H9 (cell line): ENCODE measurements around the gene BMPER. TPM values are rescaled to one million over a fixed set of nuclear protein-coding genes. Genes with fewer than 3 reads are reported as not detected.

ENCODE experiments used
- DNase-seq: peaks from one replicate; pipeline ENCODE4 v3.0.0-alpha.2; 2017
- H2AFZ ChIP-seq: one replicate; pipeline ENCODE4 v1.6.1; 2013; ENCODE audit warnings: mild to moderate bottlenecking, low read length, control low read depth, moderate library complexity
- H2AK5ac ChIP-seq: 2 replicates; pipeline ENCODE4 v1.6.1; 2013; ENCODE audit warnings: low read length, control low read depth, mixed read lengths; ENCODE audit not compliant: insufficient read length
- H2BK120ac ChIP-seq: one replicate; pipeline ENCODE4 v1.6.1; 2013; ENCODE audit warnings: low read depth, mild to moderate bottlenecking, low read length, control low read depth, inconsistent platforms; ENCODE audit not compliant: poor library complexity, severe bottlenecking
- H2BK12ac ChIP-seq: 2 replicates; pipeline ENCODE4 v1.6.1; 2013; ENCODE audit warnings: low read length, control low read depth, mixed read lengths, low read depth; ENCODE audit not compliant: insufficient read length
- H2BK15ac ChIP-seq: 2 replicates; pipeline ENCODE4 v1.6.1; 2013; ENCODE audit warnings: low read depth, low read length, control low read depth
- H2BK20ac ChIP-seq: one replicate; pipeline ENCODE4 v1.6.1; 2013; ENCODE audit warnings: low read depth, mild to moderate bottlenecking, low read length, control low read depth, inconsistent platforms; ENCODE audit not compliant: poor library complexity, severe bottlenecking
- H2BK5ac ChIP-seq: 2 replicates; pipeline ENCODE4 v1.6.1; 2013; ENCODE audit warnings: low read length, control low read depth, mixed read lengths; ENCODE audit not compliant: insufficient read length
- H3K14ac ChIP-seq: 2 replicates; pipeline ENCODE4 v1.6.1; 2013; ENCODE audit warnings: low read length, control low read depth; ENCODE audit not compliant: insufficient read depth
- H3K18ac ChIP-seq: 2 replicates; pipeline ENCODE4 v1.6.1; 2013; ENCODE audit warnings: low read depth, mild to moderate bottlenecking, mixed read lengths, low read length, control low read depth; ENCODE audit not compliant: insufficient read length
- H3K23ac ChIP-seq: 2 replicates; pipeline ENCODE4 v1.6.1; 2013; ENCODE audit warnings: low read length, control low read depth, mixed read lengths, low read depth; ENCODE audit not compliant: insufficient read length
- H3K23me2 ChIP-seq: 2 replicates; pipeline ENCODE4 v1.6.1; 2013; ENCODE audit warnings: low read depth, mild to moderate bottlenecking, mixed read lengths, low read length, control low read depth; ENCODE audit not compliant: insufficient read length, poor library complexity, severe bottlenecking
- H3K27ac ChIP-seq: 2 replicates; pipeline ENCODE4 v1.5.1; 2013; ENCODE audit warnings: low read length, control low read depth, mixed read lengths, low read depth; ENCODE audit not compliant: insufficient read length
- H3K27me3 ChIP-seq: 2 replicates; pipeline ENCODE4 v1.6.1; 2013; ENCODE audit warnings: low read length, control low read depth, inconsistent platforms; ENCODE audit not compliant: insufficient read depth
- H3K4ac ChIP-seq: 2 replicates; pipeline ENCODE4 v1.6.1; 2013; ENCODE audit warnings: low read depth, mild to moderate bottlenecking, control low read depth, inconsistent platforms, low read length, moderate library complexity
- H3K4me1 ChIP-seq: 2 replicates; pipeline ENCODE4 v1.6.1; 2013; ENCODE audit warnings: low read length, control low read depth, inconsistent platforms; ENCODE audit not compliant: insufficient read depth
- H3K4me2 ChIP-seq: 2 replicates; pipeline ENCODE4 v1.6.1; 2013; ENCODE audit warnings: low read length, control low read depth, mixed read lengths; ENCODE audit not compliant: insufficient read length, insufficient read depth
- H3K56ac ChIP-seq: 2 replicates; pipeline ENCODE4 v1.6.1; 2013; ENCODE audit warnings: low read depth, mild to moderate bottlenecking, mixed read lengths, low read length, control low read depth; ENCODE audit not compliant: insufficient read length
- H3K79me1 ChIP-seq: 2 replicates; pipeline ENCODE4 v1.6.1; 2013; ENCODE audit warnings: low read depth, mild to moderate bottlenecking, moderate library complexity, low read length, control low read depth, inconsistent platforms; ENCODE audit not compliant: insufficient read depth, poor library complexity, severe bottlenecking
- H3K79me2 ChIP-seq: 2 replicates; pipeline ENCODE4 v1.6.1; 2013; ENCODE audit warnings: low read length, control low read depth, inconsistent platforms; ENCODE audit not compliant: insufficient read depth
- H3K9ac ChIP-seq: 2 replicates; pipeline ENCODE4 v1.6.1; 2013; ENCODE audit warnings: low read length, control low read depth, mixed read lengths; ENCODE audit not compliant: insufficient read length; ENCODE audit errors: extremely low read depth
- H3K9me3 ChIP-seq: one replicate; pipeline ENCODE4 v1.6.1; 2013; ENCODE audit warnings: low read depth, low read length, inconsistent platforms; ENCODE audit not compliant: control insufficient read depth
- H3T11ph ChIP-seq: one replicate; pipeline ENCODE4 v1.6.1; 2013; ENCODE audit warnings: mild to moderate bottlenecking, low read length, control low read depth, inconsistent platforms
- H4K20me1 ChIP-seq: one replicate; pipeline ENCODE4 v1.6.1; 2013; ENCODE audit not compliant: control insufficient read depth, insufficient read length, insufficient read depth
- H4K5ac ChIP-seq: 2 replicates; pipeline ENCODE4 v1.6.1; 2013; ENCODE audit warnings: low read depth, mild to moderate bottlenecking, mixed read lengths, low read length, control low read depth; ENCODE audit not compliant: insufficient read length
- H4K8ac ChIP-seq: replicated peaks from 2 replicates; pipeline ENCODE4 v1.6.1; 2013; ENCODE audit warnings: low read length, control low read depth, mixed read lengths, low read depth; ENCODE audit not compliant: insufficient read length
- H4K91ac ChIP-seq: 2 replicates; pipeline ENCODE4 v1.6.1; 2013; ENCODE audit warnings: low read depth, mild to moderate bottlenecking, moderate library complexity, mixed read lengths, low read length, control low read depth; ENCODE audit not compliant: insufficient read length
- H3K27ac Mint-ChIP-seq, 3 experiments: 2 replicates in 2 of 3; 3 replicates in 1 of 3; pipeline ENCODE4 v1.8.0; 2020 to 2021; ENCODE audit warnings: mixed read lengths in 3 of 3, mild to moderate bottlenecking in 1 of 3, moderate library complexity in 1 of 3
- H3K27me3 Mint-ChIP-seq: 2 replicates; pipeline ENCODE4 v1.8.0; 2021; ENCODE audit warnings: low read depth, mild to moderate bottlenecking, moderate library complexity, mixed read lengths
- H3K36me3 Mint-ChIP-seq, 3 experiments: 2 replicates in 2 of 3; 3 replicates in 1 of 3; pipeline ENCODE4 v1.8.0; 2020 to 2021; ENCODE audit warnings: low read depth in 3 of 3, mixed read lengths in 3 of 3; ENCODE audit not compliant: insufficient read depth in 1 of 3
- H3K4me1 Mint-ChIP-seq, 2 experiments: 2 replicates each; pipeline ENCODE4 v1.8.0; 2020; ENCODE audit warnings: mixed read lengths in 2 of 2
- H3K4me3 Mint-ChIP-seq, 2 experiments: 2 replicates in 1 of 2; 3 replicates in 1 of 2; pipeline ENCODE4 v1.8.0; 2020 to 2021; ENCODE audit warnings: mild to moderate bottlenecking in 2 of 2, mixed read lengths in 2 of 2, moderate library complexity in 1 of 2
- H3K9me3 Mint-ChIP-seq, 2 experiments: 2 replicates in 1 of 2; 3 replicates in 1 of 2; pipeline ENCODE4 v1.8.0; 2020; ENCODE audit warnings: mild to moderate bottlenecking in 2 of 2, mixed read lengths in 2 of 2, moderate library complexity in 1 of 2
- WGBS: extraction: QIAGEN DNeasy Blood & Tissue Kit; methylation state at CpG from one replicate; pipeline ENCODE4 v1.1.7; 2013; ENCODE audit warnings: missing lambda C conversion rate, low lambda C conversion rate, mixed read lengths; ENCODE audit not compliant: insufficient read length; ENCODE audit errors: extremely low coverage; 5-methylcytosine and 5-hydroxymethylcytosine counted together
- total RNA-seq: library from RNA; stranded (reverse); gene quantifications from 2 replicates; pipeline ENCODE4 v1.2.1, GENCODE V29; 2021
- TF ChIP-seq, protein P1 (sequence below): fragments of 200-600 bp; sonication (generic); conservative IDR thresholded peaks from 3 replicates; pipeline ENCODE4 v1.8.0; 2021; ENCODE audit warnings: antibody characterized with exemption, mild to moderate bottlenecking

Gene BMPER
- total RNA-seq, 1 experiment from 2014 or later, result 0.20 TPM

GRCh38 chr7:34038816-34039470 is 133.6 kb downstream of the BMPER start:
- H2BK20ac ChIP-seq, result no peak overlapping the region
- TF ChIP-seq, protein P1, sequence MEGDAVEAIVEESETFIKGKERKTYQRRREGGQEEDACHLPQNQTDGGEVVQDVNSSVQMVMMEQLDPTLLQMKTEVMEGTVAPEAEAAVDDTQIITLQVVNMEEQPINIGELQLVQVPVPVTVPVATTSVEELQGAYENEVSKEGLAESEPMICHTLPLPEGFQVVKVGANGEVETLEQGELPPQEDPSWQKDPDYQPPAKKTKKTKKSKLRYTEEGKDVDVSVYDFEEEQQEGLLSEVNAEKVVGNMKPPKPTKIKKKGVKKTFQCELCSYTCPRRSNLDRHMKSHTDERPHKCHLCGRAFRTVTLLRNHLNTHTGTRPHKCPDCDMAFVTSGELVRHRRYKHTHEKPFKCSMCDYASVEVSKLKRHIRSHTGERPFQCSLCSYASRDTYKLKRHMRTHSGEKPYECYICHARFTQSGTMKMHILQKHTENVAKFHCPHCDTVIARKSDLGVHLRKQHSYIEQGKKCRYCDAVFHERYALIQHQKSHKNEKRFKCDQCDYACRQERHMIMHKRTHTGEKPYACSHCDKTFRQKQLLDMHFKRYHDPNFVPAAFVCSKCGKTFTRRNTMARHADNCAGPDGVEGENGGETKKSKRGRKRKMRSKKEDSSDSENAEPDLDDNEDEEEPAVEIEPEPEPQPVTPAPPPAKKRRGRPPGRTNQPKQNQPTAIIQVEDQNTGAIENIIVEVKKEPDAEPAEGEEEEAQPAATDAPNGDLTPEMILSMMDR, result no peak
- no peaks in the 10 kb centered on the region for H3K27me3 ChIP-seq
- H3K14ac ChIP-seq, result no peak overlapping the region; the same call in 1 of the 2 replicates
- H3K27ac Mint-ChIP-seq, result no peak overlapping the region
- no peak overlapping the region for H2BK120ac ChIP-seq
- H2BK5ac ChIP-seq, result no peak overlapping the region
- no CpG with 5 or more reads among the region's 3 CpGs for WGBS
- H3K79me1 ChIP-seq, result no peaks in the 10 kb centered on the region
- no peak for DNase-seq
- H3K23me2 ChIP-seq, result no peaks in the 10 kb centered on the region
- no peak overlapping the region for H3K4me2 ChIP-seq
- no peaks in the 10 kb centered on the region for H3K9me3 Mint-ChIP-seq
- no peak overlapping the region for H2BK15ac ChIP-seq
- H3K4me1 Mint-ChIP-seq, result peaks cover 13% of the 10 kb centered on the region in 2 experiments
- no peak overlapping the region for H2AK5ac ChIP-seq
- H3K27me3 Mint-ChIP-seq, result no peaks in the 10 kb centered on the region
- H3K4ac ChIP-seq, result no peak overlapping the region
- H3K9ac ChIP-seq, result no peak overlapping the region
- H4K20me1 ChIP-seq, result no peaks in the 10 kb centered on the region
- H2AFZ ChIP-seq, result no peak overlapping the region
- H3K79me2 ChIP-seq, result no peaks in the 10 kb centered on the region
- no peak overlapping the region for H2BK12ac ChIP-seq
- no peak overlapping the region for H3T11ph ChIP-seq
- H3K56ac ChIP-seq, result no peak overlapping the region
- H3K4me3 Mint-ChIP-seq, result no peak overlapping the region
- H3K4me1 ChIP-seq, result no peaks in the 10 kb centered on the region; the same call in 1 of the 2 replicates
- H3K23ac ChIP-seq, result no peak overlapping the region
- no peak overlapping the region for H3K27ac ChIP-seq
- no peak overlapping the region for H4K91ac ChIP-seq
- no peaks in the 10 kb centered on the region for H3K36me3 Mint-ChIP-seq
- no peak overlapping the region for H4K8ac ChIP-seq
- H3K18ac ChIP-seq, result no peak overlapping the region
- H3K9me3 ChIP-seq, result no peaks in the 10 kb centered on the region
- no peak overlapping the region for H4K5ac ChIP-seq
